HepG2 (cell line): ENCODE data around the gene ZNF3. TPM values are rescaled to one million over a fixed set of nuclear protein-coding genes. Genes with fewer than 3 reads are reported as not detected.

Experiments used
- ADNP ChIP-seq: sonication (generic); formaldehyde crosslinking; IDR thresholded peaks from 2 replicates; pipeline ENCODE4 v1.4.0; 2020; ENCODE audit warnings: missing genetic modification reagents
- ARHGAP35 ChIP-seq: sonication (generic); formaldehyde crosslinking; IDR thresholded peaks from 2 replicates; pipeline ENCODE4 v1.9.0; 2022; ENCODE audit warnings: mild to moderate bottlenecking, inconsistent platforms, moderate library complexity, missing genetic modification reagents, borderline replicate concordance
- ATF7 ChIP-seq, 2 experiments: fragments of 450-650 bp in 1 of 2; sonication (generic) in 1 of 2; formaldehyde crosslinking in 1 of 2; IDR thresholded peaks; 2 replicates each; pipeline versions ENCODE4 v1.4.0 to v1.6.1; 2016 to 2020; ENCODE audit warnings: antibody characterized with exemption in 1 of 2, mild to moderate bottlenecking in 1 of 2, missing genetic modification reagents in 1 of 2
- CBX5 ChIP-seq: sonication (generic); formaldehyde crosslinking; IDR thresholded peaks from 2 replicates; pipeline ENCODE4 v1.4.0; 2020; ENCODE audit warnings: missing genetic modification reagents, borderline replicate concordance
- GATAD2A ChIP-seq: IDR thresholded peaks from 2 replicates; pipeline ENCODE4 v1.6.1; 2016
- KDM2A ChIP-seq: sonication (generic); formaldehyde crosslinking; IDR thresholded peaks from 2 replicates; pipeline ENCODE4 v1.4.0; 2020; ENCODE audit warnings: low read depth, missing genetic modification reagents, borderline replicate concordance
- NFE2L2 ChIP-seq: fragments of 150-350 bp; IDR thresholded peaks from 2 replicates; pipeline ENCODE4 v1.6.1; 2014; ENCODE audit warnings: low read length
- PHF21A ChIP-seq: sonication (generic); formaldehyde crosslinking; IDR thresholded peaks from 2 replicates; pipeline ENCODE4 v1.5.0; 2020; ENCODE audit warnings: mild to moderate bottlenecking, missing genetic modification reagents
- RFXANK ChIP-seq: IDR thresholded peaks from 2 replicates; pipeline ENCODE4 v1.6.1; 2016
- SRSF4 ChIP-seq: fragments of 200-400 bp; formaldehyde crosslinking; IDR thresholded peaks from one replicate; pipeline ENCODE4 v1.6.1; 2018; ENCODE audit warnings: mild to moderate bottlenecking, low read depth, low read length, moderate library complexity; ENCODE audit not compliant: poor library complexity, severe bottlenecking
- ZIK1 ChIP-seq: sonication (generic); formaldehyde crosslinking; IDR thresholded peaks from 2 replicates; pipeline ENCODE4 v1.5.0; 2020; ENCODE audit warnings: mild to moderate bottlenecking, low read depth, missing genetic modification reagents, borderline replicate concordance
- ZNF660 ChIP-seq: sonication (generic); formaldehyde crosslinking; IDR thresholded peaks from 2 replicates; pipeline ENCODE4 v1.5.1; 2020; ENCODE audit warnings: mild to moderate bottlenecking, low read depth, missing genetic modification reagents, borderline replicate concordance
- ZNF713 ChIP-seq: sonication (generic); formaldehyde crosslinking; IDR thresholded peaks from 2 replicates; pipeline ENCODE4 v1.4.0; 2020; ENCODE audit warnings: mild to moderate bottlenecking, missing genetic modification reagents
- polyA plus RNA-seq, 8 experiments: library from polyadenylated mRNA; depleted of rRNA in 3 of 8; stranded (reverse) in 7 of 8; unstranded in 1 of 8; fragments of >200 nt; fragmentation: Illumina TruSeq in 4 of 8; extraction: Trizol in 4 of 8; gene quantifications; 2 replicates each; pipeline versions ENCODE4 v1.2.1 to v1.2.3, GENCODE V29; 2011 to 2016; ENCODE audit warnings: low read depth in 4 of 8, missing spikeins in 1 of 8, mixed read lengths in 1 of 8; ENCODE audit not compliant: insufficient read depth in 1 of 8
- total RNA-seq, 5 experiments: library from RNA; depleted of rRNA; stranded (reverse); fragments of >200 nt; fragmentation: Illumina TruSeq; extraction: Trizol; gene quantifications; 2 replicates each; pipeline ENCODE4 v1.2.3, GENCODE V29; 2016; ENCODE audit warnings: low read depth in 1 of 5
- TF ChIP-seq, protein P1 (sequence below): sonication (generic); formaldehyde crosslinking; IDR thresholded peaks from 2 replicates; pipeline ENCODE4 v1.4.0; 2020; ENCODE audit warnings: mild to moderate bottlenecking, missing genetic modification reagents
- TF ChIP-seq, protein P2 (sequence below): sonication (generic); formaldehyde crosslinking; IDR thresholded peaks from 2 replicates; pipeline ENCODE4 v1.4.0; 2020; ENCODE audit warnings: mild to moderate bottlenecking, missing genetic modification reagents
- TF ChIP-seq, protein P3 (sequence below): sonication (generic); formaldehyde crosslinking; IDR thresholded peaks from 2 replicates; pipeline ENCODE4 v1.4.0; 2020; ENCODE audit warnings: mild to moderate bottlenecking, missing genetic modification reagents, borderline replicate concordance
- TF ChIP-seq, protein P4 (sequence below): sonication (generic); formaldehyde crosslinking; IDR thresholded peaks from 2 replicates; pipeline ENCODE4 v1.5.0; 2020; ENCODE audit warnings: missing genetic modification reagents
- TF ChIP-seq, protein P5 (sequence below): sonication (generic); formaldehyde crosslinking; IDR thresholded peaks from 2 replicates; pipeline ENCODE4 v1.5.1; 2020; ENCODE audit warnings: mild to moderate bottlenecking, missing genetic modification reagents, moderate library complexity
- TF ChIP-seq, protein P6 (sequence below): sonication (generic); formaldehyde crosslinking; IDR thresholded peaks from 2 replicates; pipeline ENCODE4 v1.4.0; 2020; ENCODE audit warnings: missing genetic modification reagents

Gene ZNF3
- total and polyA plus RNA-seq, 2 of the 13 experiments (the other 11 are each of a cell fraction or from before 2014, with no cell fraction given): 33.7 to 56.9 TPM

DNA sequence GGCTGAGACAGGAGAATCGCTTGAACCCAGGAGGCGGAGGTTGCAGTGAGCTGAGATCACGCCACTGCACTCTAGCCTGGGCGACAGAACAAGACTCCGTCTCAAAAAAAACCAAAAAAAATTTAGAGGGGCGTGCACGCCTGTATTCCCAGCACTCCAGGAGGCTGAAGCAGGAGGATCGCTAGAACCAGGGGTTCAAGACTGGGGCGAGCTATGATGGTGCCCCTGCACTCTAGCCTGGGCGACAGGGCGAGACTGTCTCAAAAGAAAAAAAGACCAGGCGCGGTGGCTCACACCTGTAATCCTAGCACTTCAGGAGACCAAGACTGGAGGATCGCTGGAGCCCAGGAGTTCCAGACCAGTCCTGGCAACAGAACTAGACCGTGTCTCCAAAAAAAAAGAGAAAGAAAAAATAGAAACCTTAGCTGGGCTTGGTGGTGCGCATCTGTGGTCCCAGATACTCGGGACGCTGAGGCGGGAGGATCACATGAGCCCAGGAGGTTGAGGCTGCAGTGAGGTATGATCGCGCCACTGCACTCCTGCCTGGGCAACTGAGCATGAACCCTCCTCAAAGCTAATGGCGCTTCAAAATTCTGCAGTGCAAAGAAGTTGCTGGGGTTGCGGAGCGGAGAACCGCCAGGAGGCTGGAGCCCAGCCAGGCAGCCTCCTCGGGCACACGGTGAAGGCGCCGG is 44.9 kb upstream of the ZNF3 start (continued):
- TF ChIP-seq, protein P1, sequence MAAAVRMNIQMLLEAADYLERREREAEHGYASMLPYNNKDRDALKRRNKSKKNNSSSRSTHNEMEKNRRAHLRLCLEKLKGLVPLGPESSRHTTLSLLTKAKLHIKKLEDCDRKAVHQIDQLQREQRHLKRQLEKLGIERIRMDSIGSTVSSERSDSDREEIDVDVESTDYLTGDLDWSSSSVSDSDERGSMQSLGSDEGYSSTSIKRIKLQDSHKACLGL: no peak
- TF ChIP-seq CBX5: no peak
- TF ChIP-seq NFE2L2: no peak
- TF ChIP-seq RFXANK (CRISPR knock-in tag): no peak
- no peak for TF ChIP-seq ZNF660 (CRISPR knock-in tag)
- no peak for TF ChIP-seq ATF7 (IDR thresholded peaks at IDR 0.05)
- TF ChIP-seq ATF7 (CRISPR knock-in tag; IDR thresholded peaks at IDR 0.05): no peak; the same call in 1 of the 2 replicates
- TF ChIP-seq ARHGAP35: no peak
- no peak for TF ChIP-seq KDM2A
- TF ChIP-seq SRSF4: no peak
- no peak for TF ChIP-seq GATAD2A (CRISPR knock-in tag)
- TF ChIP-seq PHF21A: no peak
- TF ChIP-seq, protein P2, sequence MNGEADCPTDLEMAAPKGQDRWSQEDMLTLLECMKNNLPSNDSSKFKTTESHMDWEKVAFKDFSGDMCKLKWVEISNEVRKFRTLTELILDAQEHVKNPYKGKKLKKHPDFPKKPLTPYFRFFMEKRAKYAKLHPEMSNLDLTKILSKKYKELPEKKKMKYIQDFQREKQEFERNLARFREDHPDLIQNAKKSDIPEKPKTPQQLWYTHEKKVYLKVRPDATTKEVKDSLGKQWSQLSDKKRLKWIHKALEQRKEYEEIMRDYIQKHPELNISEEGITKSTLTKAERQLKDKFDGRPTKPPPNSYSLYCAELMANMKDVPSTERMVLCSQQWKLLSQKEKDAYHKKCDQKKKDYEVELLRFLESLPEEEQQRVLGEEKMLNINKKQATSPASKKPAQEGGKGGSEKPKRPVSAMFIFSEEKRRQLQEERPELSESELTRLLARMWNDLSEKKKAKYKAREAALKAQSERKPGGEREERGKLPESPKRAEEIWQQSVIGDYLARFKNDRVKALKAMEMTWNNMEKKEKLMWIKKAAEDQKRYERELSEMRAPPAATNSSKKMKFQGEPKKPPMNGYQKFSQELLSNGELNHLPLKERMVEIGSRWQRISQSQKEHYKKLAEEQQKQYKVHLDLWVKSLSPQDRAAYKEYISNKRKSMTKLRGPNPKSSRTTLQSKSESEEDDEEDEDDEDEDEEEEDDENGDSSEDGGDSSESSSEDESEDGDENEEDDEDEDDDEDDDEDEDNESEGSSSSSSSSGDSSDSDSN (CRISPR knock-in tag): no peak
- TF ChIP-seq, protein P3, sequence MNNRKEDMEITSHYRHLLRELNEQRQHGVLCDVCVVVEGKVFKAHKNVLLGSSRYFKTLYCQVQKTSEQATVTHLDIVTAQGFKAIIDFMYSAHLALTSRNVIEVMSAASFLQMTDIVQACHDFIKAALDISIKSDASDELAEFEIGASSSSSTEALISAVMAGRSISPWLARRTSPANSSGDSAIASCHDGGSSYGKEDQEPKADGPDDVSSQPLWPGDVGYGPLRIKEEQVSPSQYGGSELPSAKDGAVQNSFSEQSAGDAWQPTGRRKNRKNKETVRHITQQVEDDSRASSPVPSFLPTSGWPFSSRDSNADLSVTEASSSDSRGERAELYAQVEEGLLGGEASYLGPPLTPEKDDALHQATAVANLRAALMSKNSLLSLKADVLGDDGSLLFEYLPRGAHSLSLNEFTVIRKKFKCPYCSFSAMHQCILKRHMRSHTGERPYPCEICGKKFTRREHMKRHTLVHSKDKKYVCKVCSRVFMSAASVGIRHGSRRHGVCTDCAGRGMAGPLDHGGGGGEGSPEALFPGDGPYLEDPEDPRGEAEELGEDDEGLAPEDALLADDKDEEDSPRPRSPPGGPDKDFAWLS (CRISPR knock-in tag): no peak
- TF ChIP-seq ZIK1 (CRISPR knock-in tag): 0 out of 2 replicates have a peak, but pooled peaks have one; percentile 38
- TF ChIP-seq, protein P4, sequence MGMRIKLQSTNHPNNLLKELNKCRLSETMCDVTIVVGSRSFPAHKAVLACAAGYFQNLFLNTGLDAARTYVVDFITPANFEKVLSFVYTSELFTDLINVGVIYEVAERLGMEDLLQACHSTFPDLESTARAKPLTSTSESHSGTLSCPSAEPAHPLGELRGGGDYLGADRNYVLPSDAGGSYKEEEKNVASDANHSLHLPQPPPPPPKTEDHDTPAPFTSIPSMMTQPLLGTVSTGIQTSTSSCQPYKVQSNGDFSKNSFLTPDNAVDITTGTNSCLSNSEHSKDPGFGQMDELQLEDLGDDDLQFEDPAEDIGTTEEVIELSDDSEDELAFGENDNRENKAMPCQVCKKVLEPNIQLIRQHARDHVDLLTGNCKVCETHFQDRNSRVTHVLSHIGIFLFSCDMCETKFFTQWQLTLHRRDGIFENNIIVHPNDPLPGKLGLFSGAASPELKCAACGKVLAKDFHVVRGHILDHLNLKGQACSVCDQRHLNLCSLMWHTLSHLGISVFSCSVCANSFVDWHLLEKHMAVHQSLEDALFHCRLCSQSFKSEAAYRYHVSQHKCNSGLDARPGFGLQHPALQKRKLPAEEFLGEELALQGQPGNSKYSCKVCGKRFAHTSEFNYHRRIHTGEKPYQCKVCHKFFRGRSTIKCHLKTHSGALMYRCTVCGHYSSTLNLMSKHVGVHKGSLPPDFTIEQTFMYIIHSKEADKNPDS (CRISPR knock-in tag): no peak
- no peak for TF ChIP-seq ADNP (CRISPR knock-in tag)
- 0 out of 2 replicates have a peak, but pooled peaks have one; percentile 4 for TF ChIP-seq ZNF713 (CRISPR knock-in tag)
- TF ChIP-seq, protein P5, sequence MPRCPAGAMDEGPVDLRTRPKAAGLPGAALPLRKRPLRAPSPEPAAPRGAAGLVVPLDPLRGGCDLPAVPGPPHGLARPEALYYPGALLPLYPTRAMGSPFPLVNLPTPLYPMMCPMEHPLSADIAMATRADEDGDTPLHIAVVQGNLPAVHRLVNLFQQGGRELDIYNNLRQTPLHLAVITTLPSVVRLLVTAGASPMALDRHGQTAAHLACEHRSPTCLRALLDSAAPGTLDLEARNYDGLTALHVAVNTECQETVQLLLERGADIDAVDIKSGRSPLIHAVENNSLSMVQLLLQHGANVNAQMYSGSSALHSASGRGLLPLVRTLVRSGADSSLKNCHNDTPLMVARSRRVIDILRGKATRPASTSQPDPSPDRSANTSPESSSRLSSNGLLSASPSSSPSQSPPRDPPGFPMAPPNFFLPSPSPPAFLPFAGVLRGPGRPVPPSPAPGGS (CRISPR knock-in tag): no peak
- TF ChIP-seq, protein P6, sequence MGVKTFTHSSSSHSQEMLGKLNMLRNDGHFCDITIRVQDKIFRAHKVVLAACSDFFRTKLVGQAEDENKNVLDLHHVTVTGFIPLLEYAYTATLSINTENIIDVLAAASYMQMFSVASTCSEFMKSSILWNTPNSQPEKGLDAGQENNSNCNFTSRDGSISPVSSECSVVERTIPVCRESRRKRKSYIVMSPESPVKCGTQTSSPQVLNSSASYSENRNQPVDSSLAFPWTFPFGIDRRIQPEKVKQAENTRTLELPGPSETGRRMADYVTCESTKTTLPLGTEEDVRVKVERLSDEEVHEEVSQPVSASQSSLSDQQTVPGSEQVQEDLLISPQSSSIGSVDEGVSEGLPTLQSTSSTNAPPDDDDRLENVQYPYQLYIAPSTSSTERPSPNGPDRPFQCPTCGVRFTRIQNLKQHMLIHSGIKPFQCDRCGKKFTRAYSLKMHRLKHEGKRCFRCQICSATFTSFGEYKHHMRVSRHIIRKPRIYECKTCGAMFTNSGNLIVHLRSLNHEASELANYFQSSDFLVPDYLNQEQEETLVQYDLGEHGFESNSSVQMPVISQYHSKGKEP (CRISPR knock-in tag): no peak
